Activated CD4-positive, alpha-beta T cell treated with anti-CD3 and anti-CD28 coated beads, Interleukin-2, Interleukin-6, amounts not matched to agents 100 ng/mL and 50 ng/mL, durations not matched to agents 16 hours and 8 hours (primary cell): ENCODE data around the gene TSC2.

Experiments
- DNase-seq: peaks from one replicate; pipeline ENCODE4 v3.0.0-alpha.2; 2020

Gene TSC2

GRCh38 chr16:2044541-2044940 is 3.2 kb upstream of the TSC2 start:
- no peak for DNase-seq

GRCh38 chr16:2045965-2046892 is 1.6 kb upstream of the TSC2 start:
- DNase-seq: no peak

- no peak for DNase-seq
Measured at GRCh38 chr16:2046893-2047329, 874 bp upstream of the TSC2 start.

- DNase-seq: no peak
Measured at GRCh38 chr16:2048116-2048543, 345 bp downstream of the TSC2 start.

- DNase-seq: no peak
Measured at GRCh38 chr16:2053211-2053610, 5.4 kb downstream of the TSC2 start.

GRCh38 chr16:2053897-2054296 is 6.1 kb downstream of the TSC2 start:
- DNase-seq: no peak

- no peak for DNase-seq
Measured at GRCh38 chr16:2054543-2055245, 6.9 kb downstream of the TSC2 start.

GRCh38 chr16:2056077-2056476 is 8.3 kb downstream of the TSC2 start:
- DNase-seq: no peak

GRCh38 chr16:2056681-2057407 is 9.1 kb downstream of the TSC2 start:
- no peak for DNase-seq

- no peak for DNase-seq
Measured at GRCh38 chr16:2057438-2057837, 9.7 kb downstream of the TSC2 start.

GRCh38 chr16:2058420-2058819 is 10.6 kb downstream of the TSC2 start:
- no peak for DNase-seq

GRCh38 chr16:2058872-2059271 is 11.1 kb downstream of the TSC2 start:
- no peak for DNase-seq

- DNase-seq: no peak
Measured at GRCh38 chr16:2060346-2060745, 12.6 kb downstream of the TSC2 start.

GRCh38 chr16:2061023-2061422 is 13.2 kb downstream of the TSC2 start:
- no peak for DNase-seq

- DNase-seq: no peak
Measured at GRCh38 chr16:2061526-2061925, 13.7 kb downstream of the TSC2 start.

- no peak for DNase-seq
Measured at GRCh38 chr16:2062801-2063200, 15.0 kb downstream of the TSC2 start.

- DNase-seq: no peak
Measured at GRCh38 chr16:2063861-2064260, 16.1 kb downstream of the TSC2 start.

GRCh38 chr16:2064368-2064945 is 16.7 kb downstream of the TSC2 start:
- DNase-seq: no peak

- no peak for DNase-seq
Measured at GRCh38 chr16:2066139-2066538, 18.4 kb downstream of the TSC2 start.

- no peak for DNase-seq
Measured at GRCh38 chr16:2070576-2071453, 23.0 kb downstream of the TSC2 start.

GRCh38 chr16:2071454-2072202 is 23.8 kb downstream of the TSC2 start:
- DNase-seq: no peak
